Measurements from ENCODE around the gene VARS1. TPM values are rescaled to one million over a fixed set of nuclear protein-coding genes. Genes with fewer than 3 reads are reported as not detected.
A peak's percentile ranks its signal among the peaks of the same experiment; 100 is the strongest.
"Not testable (repeated sequence)": the region's sequence is repeated elsewhere in the genome, so short reads cannot be mapped to it uniquely, and the experiment has no call there.

The VARS1 gene
- total RNA-seq, 1 donor from 2014 or later = 62.6 TPM

DNA sequence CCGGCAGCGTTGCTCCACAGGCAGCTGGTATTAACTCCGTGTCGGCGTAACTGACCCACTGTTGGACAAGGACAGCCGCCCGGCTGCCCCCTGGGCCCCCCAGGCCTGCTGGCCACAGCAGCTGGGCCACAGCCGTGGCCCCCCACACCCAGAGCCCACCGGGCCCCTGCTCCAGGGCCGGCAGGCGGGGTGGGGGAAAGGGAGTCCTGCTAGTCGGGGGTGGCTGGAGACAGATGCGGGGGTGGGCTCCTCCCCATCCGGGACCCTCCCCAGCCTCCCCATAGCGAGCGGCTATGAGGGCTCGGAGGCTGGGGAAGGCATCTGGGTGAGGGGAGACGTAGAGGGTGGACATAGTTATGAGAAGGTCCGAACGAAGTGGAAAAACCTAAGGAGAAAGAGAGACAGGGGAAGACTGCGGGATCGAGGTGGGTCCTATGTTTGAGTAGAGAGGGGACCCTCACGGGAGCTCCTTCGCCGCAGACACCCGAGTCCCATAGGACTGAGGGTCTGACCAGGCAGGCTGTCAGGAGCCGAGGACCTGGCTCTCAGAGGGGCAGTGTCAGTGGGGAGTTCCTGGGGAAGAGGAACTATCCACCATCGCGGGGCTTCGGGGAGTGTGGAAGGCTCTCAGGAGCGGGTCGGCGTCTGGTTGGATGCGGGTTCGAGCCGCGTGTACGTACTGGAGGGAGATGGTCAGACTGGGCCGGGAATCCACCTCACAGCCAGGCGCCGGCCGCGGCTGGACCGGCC, 511 bp downstream of the VARS1 start:
- no peak for DNase-seq (ENCODE audit: low spot score)

GRCh38 chr6:31794294-31794865, 1.2 kb downstream of the VARS1 start:
- DNase-seq (ENCODE audit: low spot score) = no peak

DNA sequence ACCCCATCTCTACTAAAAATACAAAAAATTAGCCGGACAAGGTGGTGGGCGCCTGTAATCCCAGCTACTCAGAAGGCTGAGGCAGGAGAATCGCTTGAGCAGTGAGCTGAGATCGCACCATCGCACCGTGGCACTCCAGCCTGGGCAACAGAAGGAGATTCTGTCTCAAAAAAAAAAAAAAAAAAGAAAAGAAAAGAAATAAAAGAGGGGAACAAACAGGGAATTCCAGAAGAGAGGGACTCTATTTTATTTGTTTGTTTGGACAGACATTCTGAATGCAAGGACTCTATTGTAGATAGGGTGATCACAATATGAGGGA, 1.7 kb downstream of the VARS1 start:
- DNase-seq (ENCODE audit: low spot score) = not testable (repeated sequence)

DNA sequence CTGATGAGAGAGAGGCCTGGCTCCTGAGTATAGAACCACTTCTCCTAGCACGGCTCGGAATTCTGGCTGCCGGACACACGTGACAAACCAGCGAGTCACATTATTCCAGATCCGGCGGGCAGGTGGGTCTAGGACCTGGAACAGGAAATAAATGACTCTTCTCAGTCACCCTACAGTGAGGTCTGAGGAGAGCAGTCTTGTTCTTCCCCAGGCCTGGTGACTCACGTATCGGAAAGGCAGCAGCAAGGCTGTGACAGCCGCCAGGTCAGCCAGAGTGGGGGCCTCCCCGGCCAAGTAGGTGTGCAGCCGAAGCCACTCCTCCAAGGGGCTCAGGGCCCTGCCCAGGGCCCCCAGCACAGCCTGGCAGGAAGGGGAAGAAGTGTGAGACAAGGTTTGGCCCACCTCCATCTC, 2.8 kb downstream of the VARS1 start:
- no peak for DNase-seq (ENCODE audit: low spot score)

DNA sequence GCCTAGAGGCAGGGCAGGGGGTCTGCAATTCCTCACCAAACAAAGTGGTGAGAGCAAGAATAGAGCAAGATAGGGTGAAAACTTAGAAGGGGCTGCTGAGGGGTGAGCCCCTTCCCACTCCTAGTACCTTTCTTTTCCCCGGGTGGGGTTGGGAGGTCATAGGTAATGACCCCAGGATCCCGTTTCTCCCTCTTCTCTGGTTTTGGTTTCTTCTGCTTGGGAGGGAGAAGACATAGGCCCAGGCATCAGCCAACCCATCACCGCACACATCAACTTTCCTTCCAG, 3.5 kb downstream of the VARS1 start:
- no peak for DNase-seq (ENCODE audit: low spot score)

DNA sequence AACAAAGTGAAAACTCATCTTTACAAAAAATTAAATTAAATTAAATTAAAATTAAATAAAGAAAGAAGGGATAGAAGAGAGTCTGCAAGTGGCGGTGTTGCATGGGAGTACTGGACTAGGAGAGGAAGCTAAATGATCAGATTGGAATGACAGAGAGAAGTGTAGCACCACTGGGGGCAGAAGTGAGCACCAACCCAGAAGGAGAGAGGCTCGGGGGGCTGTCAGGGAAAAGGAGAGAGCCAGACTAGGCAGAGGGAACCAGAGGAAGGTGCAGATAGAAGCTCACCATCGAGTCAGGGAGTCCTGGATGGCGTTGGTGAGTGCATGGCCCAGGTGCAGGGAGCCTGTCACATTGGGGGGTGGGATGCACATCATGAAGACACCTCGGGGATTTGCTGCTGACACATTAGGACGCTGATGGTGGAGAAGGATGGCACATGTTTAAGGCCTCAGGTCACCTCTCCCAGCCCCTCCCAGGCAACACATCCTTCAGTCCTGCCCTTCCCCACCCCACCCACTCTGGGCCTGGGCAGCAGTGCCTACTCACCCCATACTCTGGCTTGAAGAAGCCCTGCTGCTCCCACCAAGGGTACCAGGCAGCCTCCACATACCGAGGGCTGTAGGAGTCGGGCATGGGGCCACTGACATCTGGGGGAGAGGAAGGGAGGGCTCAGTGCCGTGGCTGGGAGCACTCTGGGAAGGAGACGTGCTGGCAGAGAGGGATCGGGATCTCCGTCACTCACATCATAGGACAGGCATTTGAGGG, 4.0 kb downstream of the VARS1 start:
- DNase-seq (ENCODE audit: low spot score) = no peak

GRCh38 chr6:31785475-31785874, 10.1 kb downstream of the VARS1 start:
- no peak for DNase-seq (ENCODE audit: low spot score)

DNA sequence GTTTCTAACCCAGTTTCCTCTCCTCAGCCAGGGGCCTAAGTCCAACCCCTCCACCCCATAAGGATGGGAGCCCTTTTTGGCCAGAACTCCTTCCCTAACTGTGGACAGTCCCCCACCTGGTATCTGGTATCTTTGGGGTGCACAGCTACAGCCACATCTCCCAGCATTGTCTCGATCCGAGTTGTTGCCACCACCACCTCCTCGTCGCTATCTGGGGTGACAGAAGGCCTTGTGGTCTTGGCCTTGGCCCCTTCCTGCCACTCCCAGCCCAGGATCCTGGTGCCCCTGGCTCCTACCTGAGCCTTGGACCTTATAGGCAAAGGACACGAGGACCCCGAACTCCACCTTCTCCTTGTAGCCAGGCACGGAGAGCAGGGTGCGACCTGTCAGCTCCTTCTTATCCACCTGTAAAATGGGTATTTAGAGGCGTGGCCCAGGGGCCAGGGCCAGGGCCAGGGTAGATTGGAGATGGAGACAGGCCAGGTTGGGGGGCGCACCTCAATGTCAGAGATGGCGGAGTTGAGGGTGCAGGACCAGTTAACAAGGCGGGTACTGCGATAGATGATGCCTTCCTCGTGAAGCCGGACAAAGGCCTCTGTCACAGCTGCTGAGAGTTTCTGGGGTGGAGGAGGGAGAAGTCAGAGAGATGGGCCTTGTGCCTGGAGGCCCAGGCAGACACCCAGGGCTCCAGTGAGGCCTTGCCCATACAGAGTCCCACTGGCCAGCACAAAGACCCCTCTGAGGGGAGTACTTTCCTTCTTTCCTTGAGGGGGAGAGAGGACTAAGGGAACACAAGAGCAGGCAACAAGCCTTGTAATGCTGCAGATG, 11.2 kb downstream of the VARS1 start:
- no peak for DNase-seq (ENCODE audit: low spot score)

- no peak for DNase-seq (ENCODE audit: low spot score)
Observed at GRCh38 chr6:31782126-31782855, 13.3 kb downstream of the VARS1 start.

GRCh38 chr6:31781244-31782125, 14.1 kb downstream of the VARS1 start:
- no peak for DNase-seq (ENCODE audit: low spot score)

GRCh38 chr6:31780507-31781243, 14.9 kb downstream of the VARS1 start:
- no peak for DNase-seq (ENCODE audit: low spot score)

DNA sequence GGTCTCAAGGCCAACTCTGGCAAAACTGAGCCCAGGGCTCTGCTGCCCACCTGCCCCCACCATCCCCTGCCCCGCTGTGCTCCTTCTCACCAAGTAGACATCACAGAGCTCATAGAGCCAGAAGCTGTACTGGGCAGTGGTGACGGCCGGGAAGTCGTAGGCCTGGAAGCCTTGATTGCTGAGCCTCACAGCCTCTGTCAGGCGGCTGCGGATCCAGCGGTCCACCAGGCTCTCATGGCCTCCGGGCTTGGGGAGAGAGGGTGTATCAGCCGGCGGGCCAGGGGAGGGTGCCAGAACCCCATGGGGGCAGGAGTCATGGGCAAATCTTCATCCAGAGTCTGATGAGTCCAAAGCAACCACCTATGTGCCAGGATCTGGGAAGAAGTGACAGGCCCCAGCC, 15.6 kb downstream of the VARS1 start:
- DNase-seq (ENCODE audit: low spot score) = no peak

- DNase-seq (ENCODE audit: low spot score) = no peak
Observed at GRCh38 chr6:31778999-31779885, 16.3 kb downstream of the VARS1 start.

GRCh38 chr6:31778193-31778592, 17.4 kb downstream of the VARS1 start:
- DNase-seq (ENCODE audit: low spot score) = no peak

GRCh38 chr6:31777667-31778050, 17.9 kb downstream of the VARS1 start:
- no peak for DNase-seq (ENCODE audit: low spot score)

DNA sequence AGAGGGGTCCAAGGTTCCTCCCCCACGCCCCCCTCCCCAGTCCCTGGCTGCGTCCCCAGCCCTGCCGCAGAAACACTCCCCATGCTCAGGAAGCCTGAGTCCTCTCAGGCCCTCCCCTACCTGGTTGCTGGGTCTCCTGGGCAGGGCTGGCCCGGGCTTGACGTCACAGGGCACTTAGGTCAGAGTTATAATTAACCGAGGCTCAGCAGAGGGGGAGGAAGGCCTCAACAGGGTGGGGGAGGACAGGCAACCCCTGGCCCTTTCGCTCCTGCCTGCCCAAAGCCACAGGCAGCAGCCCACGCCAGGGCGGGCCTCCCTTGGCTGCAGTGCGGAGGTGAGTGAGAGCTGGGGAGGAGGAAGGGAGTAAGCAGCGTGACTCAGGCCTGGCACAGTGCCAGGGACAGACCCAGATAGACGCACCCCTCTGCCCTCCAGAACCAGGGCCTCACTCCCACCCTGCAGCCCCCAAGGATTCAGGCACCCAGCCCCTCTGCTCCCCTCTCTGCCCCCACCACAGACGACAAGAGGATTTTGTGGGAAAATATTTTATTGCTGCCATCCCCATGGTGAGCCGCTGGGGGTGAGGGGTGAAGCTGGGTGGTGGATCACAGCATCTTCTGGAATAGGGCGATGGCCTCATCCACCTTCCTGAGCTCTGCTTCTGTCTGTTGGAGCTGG, 18.4 kb downstream of the VARS1 start, which contains the start of gene VWA7:
Gene VWA7 (minus strand): TSS at position 340 of the 678 bp plus-strand sequence. CDS start 549 bp downstream, outside the sequence.
- peak; percentile 93 for DNase-seq (ENCODE audit: low spot score)

DNA sequence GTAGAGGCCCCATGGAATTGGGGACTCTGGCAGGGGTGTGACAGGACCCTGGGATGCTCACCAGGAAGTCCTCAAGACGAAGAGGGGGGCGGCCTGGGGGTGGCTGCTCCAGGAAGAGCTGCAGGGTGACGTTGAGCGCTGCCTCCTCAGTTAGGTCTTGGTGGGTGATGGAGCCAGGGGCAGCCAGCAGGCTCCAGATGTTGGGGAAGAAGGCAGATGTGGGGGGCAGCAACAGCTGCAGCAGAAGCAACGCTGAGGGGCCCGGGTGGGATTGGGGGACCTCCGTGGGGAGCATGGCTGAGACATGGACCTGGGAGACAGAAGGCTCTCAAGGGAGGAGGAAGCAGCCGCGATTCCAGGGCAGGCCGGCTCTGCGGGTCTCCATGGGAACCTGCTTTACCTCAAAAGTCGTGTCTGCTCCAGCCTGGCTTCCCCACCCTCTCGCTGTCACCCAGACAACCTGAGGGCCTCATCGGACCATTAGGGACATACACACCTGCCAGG, 19.0 kb downstream of the VARS1 start:
- DNase-seq (ENCODE audit: low spot score) = no peak

Measured in mesenteric fat pad (tissue), 1 donor.